Memory B cell (primary cell): ENCODE measurements around the gene ZBED6.
"Not testable (repeated sequence)": the region's sequence is repeated elsewhere in the genome, so short reads cannot be mapped to it uniquely, and the experiment has no call there.

ENCODE experiments used
- ATAC-seq: fragments of 150-1000 bp; cut with Tn5 transposase; 2 replicates; pipeline ENCODE4 v1.10.0; 2021; ENCODE audit warnings: low read depth, mild to moderate bottlenecking, moderate library complexity
- DNase-seq, 2 donors: peaks; one replicate each; pipeline ENCODE4 v3.0.0; 2022; ENCODE audit warnings: low spot score in 2 of 2
- H3K27ac Mint-ChIP-seq: one replicate; pipeline ENCODE4 v1.8.0; 2022; ENCODE audit warnings: mild to moderate bottlenecking, moderate library complexity, mixed read lengths
- H3K27me3 Mint-ChIP-seq: one replicate; pipeline ENCODE4 v1.8.0; 2022; ENCODE audit warnings: mixed read lengths
- H3K36me3 Mint-ChIP-seq: one replicate; pipeline ENCODE4 v1.8.0; 2022; ENCODE audit warnings: mild to moderate bottlenecking, mixed read lengths
- H3K4me1 Mint-ChIP-seq: one replicate; pipeline ENCODE4 v1.8.0; 2022; ENCODE audit warnings: mixed read lengths
- H3K4me3 Mint-ChIP-seq: one replicate; pipeline ENCODE4 v1.8.0; 2022; ENCODE audit warnings: mild to moderate bottlenecking, moderate library complexity, mixed read lengths
- H3K9me3 Mint-ChIP-seq: one replicate; pipeline ENCODE4 v1.8.0; 2022; ENCODE audit warnings: mixed read lengths

ZBED6 gene

DNA sequence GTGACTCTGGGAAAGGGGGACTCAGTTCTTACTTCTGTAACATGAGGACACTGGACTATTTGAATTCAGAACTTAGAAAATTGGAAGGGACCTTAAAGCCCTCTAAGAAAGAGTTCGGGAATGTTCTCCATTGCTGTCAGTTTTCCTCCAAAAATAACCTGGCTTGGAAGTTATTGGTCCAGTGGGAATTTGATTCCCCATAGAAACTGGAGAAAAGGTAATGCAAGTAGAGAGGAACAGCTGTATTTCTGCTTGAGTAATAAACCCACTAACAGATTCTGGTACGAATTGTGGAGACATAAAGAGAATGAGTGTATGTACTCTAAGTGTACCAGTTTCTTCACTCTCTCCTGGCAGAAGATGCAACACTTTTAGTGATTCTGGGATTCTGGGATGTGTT is 1.8 kb downstream of the ZBED6 start:
- Mint-ChIP-seq H3K27me3 (no peaks in the 10 kb centered on the region), H3K36me3 (peaks cover 12% of the 10 kb centered on the region), H3K4me3 (peak overlapping the region; percentile 97), H3K9me3 (peaks cover 2% of the 10 kb centered on the region), H3K27ac (peak overlapping the region; percentile 52), H3K4me1 (peaks cover 20% of the 10 kb centered on the region)
- DNase-seq (no peak), ATAC-seq (no peak)

DNA sequence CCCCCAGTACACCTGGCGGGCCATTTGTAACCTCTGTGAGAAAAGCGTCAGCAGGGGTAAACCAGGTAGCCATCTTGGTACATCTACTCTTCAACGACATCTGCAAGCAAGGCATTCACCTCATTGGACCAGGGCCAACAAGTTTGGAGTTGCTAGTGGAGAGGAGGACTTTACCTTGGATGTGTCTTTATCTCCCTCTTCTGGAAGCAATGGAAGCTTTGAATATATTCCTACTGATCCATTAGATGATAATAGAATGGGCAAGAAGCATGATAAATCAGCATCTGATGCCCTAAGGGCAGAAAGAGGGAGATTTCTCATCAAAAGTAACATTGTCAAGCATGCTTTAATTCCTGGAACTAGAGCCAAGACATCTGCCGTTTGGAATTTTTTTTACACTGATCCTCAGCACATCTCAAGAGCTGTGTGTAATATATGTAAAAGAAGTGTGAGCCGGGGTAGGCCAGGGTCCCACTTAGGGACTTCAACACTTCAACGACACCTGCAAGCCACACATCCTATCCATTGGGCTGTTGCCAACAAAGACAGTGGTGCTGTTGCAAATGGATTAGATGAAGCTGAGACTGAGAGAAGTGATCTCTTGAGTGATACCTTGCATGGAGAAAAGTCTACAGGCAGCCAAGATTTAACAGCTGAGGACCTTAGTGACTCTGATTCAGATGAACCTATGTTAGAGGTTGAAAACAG is 2.7 kb downstream of the ZBED6 start:
- DNase-seq (no peak), ATAC-seq (no peak)
- Mint-ChIP-seq H3K4me1 (peaks cover 23% of the 10 kb centered on the region), H3K27me3 (no peaks in the 10 kb centered on the region), H3K36me3 (peaks cover 14% of the 10 kb centered on the region), H3K4me3 (no peak overlapping the region), H3K9me3 (peaks cover 2% of the 10 kb centered on the region), H3K27ac (peak overlapping the region; percentile 52)

DNA sequence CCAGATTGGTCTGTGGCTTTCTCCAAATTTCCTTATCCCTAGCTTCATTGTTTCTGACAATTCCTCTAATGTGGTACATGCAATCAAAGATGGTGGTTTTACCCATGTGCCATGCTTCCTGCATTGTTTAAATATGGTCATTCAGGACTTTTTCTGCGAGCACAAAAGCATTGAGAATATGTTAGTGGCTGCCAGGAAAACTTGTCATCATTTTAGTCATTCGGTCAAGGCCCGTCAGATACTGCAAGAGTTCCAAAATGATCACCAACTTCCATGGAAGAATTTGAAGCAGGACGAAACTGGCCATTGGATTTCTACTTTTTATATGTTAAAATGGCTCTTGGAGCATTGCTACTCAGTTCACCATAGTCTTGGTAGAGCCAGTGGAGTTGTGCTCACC is 3.7 kb downstream of the ZBED6 start:
- H3K27ac Mint-ChIP-seq, result no peak overlapping the region
- ATAC-seq (no peak), DNase-seq (no peak)
- peaks cover 19% of the 10 kb centered on the region for H3K36me3 Mint-ChIP-seq
- H3K9me3 Mint-ChIP-seq, result peaks cover 2% of the 10 kb centered on the region
- H3K4me1 Mint-ChIP-seq, result peaks cover 30% of the 10 kb centered on the region
- H3K27me3 Mint-ChIP-seq, result no peaks in the 10 kb centered on the region
- H3K4me3 Mint-ChIP-seq, result no peak overlapping the region

DNA sequence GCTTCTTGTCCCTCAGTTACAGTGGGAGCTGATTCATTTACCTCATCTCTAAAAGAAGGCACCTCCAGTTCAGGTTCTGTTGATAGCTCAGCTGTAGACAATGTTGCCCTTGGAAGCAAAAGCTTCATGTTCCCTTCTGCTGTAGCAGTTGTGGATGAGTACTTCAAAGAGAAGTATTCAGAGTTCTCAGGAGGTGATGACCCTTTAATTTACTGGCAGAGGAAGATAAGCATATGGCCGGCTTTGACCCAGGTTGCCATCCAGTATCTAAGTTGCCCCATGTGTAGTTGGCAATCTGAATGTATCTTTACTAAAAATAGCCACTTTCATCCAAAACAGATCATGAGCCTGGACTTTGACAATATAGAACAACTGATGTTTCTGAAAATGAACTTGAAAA is 4.5 kb downstream of the ZBED6 start:
- DNase-seq, result no peak
- Mint-ChIP-seq H3K4me1 (peaks cover 34% of the 10 kb centered on the region), H3K4me3 (no peak overlapping the region), H3K27ac (peak overlapping the region; percentile 28), H3K9me3 (peaks cover 2% of the 10 kb centered on the region), H3K27me3 (no peaks in the 10 kb centered on the region), H3K36me3 (peaks cover 22% of the 10 kb centered on the region)
- ATAC-seq, result no peak

DNA sequence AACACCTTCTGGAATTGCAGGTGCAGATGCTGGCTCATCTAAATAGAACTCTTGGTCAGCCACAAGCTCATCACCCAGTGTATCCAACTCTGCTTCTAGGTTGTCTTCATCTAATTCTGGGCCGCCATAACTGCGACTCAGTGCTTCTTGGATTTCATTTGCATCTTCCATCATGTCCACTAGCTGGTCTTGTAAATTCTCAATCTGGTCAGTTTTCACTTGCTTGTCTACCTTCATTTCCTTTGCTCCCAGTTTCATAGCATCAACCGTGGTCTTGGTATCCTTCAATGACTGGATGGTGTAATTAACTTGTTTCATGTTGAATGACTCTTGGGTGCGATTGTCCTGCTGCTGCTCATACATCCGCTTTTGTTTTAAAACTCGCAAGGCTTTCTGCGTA is 10.3 kb downstream of the ZBED6 start:
- H3K9me3 Mint-ChIP-seq, result no peaks in the 10 kb centered on the region
- ATAC-seq (no peak), DNase-seq (no peak)
- no peak overlapping the region for H3K4me3 Mint-ChIP-seq
- no peaks in the 10 kb centered on the region for H3K27me3 Mint-ChIP-seq
- peaks cover 24% of the 10 kb centered on the region for H3K36me3 Mint-ChIP-seq
- H3K4me1 Mint-ChIP-seq, result peaks cover 24% of the 10 kb centered on the region
- no peak overlapping the region for H3K27ac Mint-ChIP-seq

DNA sequence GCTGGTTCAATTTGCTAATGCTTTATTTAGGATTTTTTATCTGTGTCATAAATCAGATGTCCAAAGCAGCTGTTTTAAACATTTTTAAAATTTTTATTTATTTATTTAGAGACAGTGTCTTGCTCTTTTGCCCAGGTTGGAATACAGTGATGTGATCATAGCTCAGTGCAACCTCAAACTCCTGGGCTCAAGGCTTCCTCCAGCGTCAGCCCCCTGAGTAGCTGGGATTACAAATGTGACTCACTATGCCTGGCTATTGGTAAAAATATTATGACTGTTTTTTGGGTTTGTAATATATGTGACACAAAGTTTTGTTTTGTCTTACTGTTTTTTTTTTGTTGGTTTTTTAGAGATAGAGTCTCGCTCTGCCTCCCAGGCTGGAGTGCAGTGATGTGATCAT is 11.8 kb downstream of the ZBED6 start:
- DNase-seq (no peak), ATAC-seq (no peak)
- Mint-ChIP-seq H3K4me1 (peaks cover 22% of the 10 kb centered on the region), H3K36me3 (peaks cover 25% of the 10 kb centered on the region), H3K4me3 (no peak overlapping the region), H3K27ac (no peak overlapping the region), H3K27me3 (no peaks in the 10 kb centered on the region), H3K9me3 (no peaks in the 10 kb centered on the region)

DNA sequence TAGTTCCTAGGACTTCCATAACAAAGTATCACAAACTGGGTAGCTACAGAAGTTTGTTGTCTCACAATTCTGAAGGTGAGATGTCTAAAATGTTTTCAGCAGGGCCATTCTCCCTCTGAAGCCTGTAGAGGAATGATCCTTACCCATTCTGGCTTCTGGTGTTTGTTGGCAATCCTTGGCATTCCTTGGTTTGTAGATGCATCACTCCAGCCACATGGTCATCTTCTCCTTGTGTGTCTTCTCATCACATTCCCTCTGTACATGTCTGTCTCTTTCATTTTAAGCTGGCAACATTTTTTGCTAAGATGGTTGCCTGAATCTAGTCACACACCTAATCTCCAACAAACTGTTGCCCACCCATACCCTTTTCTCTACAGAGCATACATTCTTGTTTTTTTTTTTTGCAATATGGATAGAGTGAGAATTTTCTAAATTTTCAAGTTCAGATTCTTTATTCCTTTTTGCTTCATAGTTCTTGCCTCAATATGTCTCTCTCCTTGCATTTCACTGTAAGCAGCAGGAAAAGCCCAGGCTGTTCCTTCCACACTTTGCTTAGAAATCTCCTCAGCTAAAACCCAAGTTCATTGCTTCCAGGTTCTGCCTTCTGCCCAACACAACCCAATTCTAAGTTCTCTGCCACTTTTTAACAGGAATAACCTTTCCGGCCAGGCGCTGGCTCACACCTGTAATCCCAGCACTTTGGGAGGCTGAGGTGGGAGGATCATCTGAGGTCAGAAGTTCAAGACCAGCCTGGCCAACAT is 18.3 kb downstream of the ZBED6 start:
- no peak for DNase-seq
- Mint-ChIP-seq H3K27ac (no peak overlapping the region), H3K36me3 (peaks cover 23% of the 10 kb centered on the region), H3K4me3 (no peak overlapping the region), H3K27me3 (no peaks in the 10 kb centered on the region), H3K9me3 (peaks cover 2% of the 10 kb centered on the region), H3K4me1 (peaks cover 11% of the 10 kb centered on the region)
- no peak for ATAC-seq

DNA sequence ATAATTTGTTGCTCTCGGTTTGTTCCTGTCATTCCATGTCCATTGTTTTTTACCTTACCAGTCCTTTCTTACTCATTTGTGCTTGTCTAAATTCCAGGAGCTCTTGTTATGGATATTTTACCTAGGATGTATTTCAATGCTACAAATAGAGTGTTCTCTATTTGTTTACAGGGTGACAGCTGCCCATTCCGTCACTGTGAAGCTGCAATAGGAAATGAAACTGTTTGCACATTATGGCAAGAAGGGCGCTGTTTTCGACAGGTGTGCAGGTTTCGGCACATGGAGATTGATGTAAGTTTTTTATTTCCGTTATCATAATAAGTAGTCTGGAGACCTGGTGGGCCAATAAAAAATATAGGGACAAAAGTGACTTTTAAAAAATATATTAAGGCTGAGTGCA is 23.0 kb downstream of the ZBED6 start:
- Mint-ChIP-seq H3K4me3 (peak overlapping the region; percentile 36), H3K27me3 (no peaks in the 10 kb centered on the region), H3K9me3 (peaks cover 2% of the 10 kb centered on the region), H3K4me1 (peaks cover 22% of the 10 kb centered on the region), H3K36me3 (peaks cover 39% of the 10 kb centered on the region), H3K27ac (peak overlapping the region; percentile 93)
- ATAC-seq, result peak; percentile 96
- peak in 1 of 2 donors; percentile 20 for DNase-seq

DNA sequence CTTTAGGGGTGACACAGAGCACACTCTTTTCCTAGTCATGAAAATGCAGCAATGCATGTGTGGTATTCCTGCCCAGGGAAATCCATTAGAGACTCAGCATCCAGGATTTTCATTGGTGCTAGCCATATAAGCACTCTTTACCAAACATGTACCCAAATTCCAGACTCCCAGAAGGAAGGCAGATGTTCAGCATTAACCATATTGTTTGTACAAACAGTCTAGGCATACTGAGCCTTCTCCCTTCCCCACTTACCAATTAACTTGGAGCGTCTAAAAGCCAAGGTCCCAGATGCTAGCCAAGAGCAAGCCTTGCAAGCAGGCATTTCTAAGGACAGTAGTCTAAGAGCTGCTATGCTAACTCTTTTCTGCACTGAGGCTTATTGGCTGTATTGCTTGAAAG is 27.9 kb downstream of the ZBED6 start:
- Mint-ChIP-seq H3K27ac (peak overlapping the region; percentile 50), H3K9me3 (no peaks in the 10 kb centered on the region), H3K36me3 (peaks cover 36% of the 10 kb centered on the region), H3K4me3 (no peak overlapping the region), H3K4me1 (peaks cover 18% of the 10 kb centered on the region), H3K27me3 (no peaks in the 10 kb centered on the region)
- DNase-seq (no peak), ATAC-seq (no peak)

DNA sequence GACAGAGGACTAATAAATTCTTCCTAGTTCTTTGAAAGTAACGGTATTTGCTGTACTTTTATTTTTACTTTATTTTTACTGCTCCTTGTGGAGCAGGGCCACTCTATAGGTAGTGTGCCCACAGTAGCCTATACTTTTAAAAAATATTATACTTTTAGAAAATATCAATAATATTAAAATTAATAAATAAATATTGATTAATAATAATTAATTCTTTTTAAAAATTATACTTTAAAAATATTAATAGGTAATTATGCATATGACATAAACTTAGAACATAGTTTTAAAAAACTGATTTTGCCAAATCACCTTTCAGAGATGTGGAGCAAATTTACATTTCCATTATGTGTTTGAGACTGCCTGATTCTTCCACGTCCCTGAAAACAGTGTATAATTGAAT is 30.8 kb downstream of the ZBED6 start:
- no peak overlapping the region for H3K27ac Mint-ChIP-seq
- no peaks in the 10 kb centered on the region for H3K9me3 Mint-ChIP-seq
- no peak for ATAC-seq
- DNase-seq, result no peak
- peaks cover 18% of the 10 kb centered on the region for H3K4me1 Mint-ChIP-seq
- peaks cover 32% of the 10 kb centered on the region for H3K36me3 Mint-ChIP-seq
- H3K27me3 Mint-ChIP-seq, result no peaks in the 10 kb centered on the region
- no peak overlapping the region for H3K4me3 Mint-ChIP-seq

DNA sequence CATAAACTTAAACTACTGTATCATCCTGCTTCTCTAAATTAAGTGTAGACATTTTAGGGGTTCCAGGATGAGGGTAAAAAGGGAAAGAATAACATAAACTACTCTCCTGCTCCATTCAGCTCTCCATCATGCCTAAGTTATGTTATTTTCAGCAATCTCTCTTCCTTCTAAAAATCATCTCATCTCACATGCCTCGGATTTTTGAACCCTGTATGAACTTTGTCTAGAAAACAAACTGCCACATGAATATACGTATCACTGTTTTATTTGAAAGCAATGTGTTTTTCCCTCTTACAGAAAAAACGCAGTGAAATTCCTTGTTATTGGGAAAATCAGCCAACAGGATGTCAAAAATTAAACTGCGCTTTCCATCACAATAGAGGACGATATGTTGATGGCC is 32.6 kb downstream of the ZBED6 start:
- Mint-ChIP-seq H3K9me3 (no peaks in the 10 kb centered on the region), H3K36me3 (peaks cover 21% of the 10 kb centered on the region), H3K27ac (no peak overlapping the region), H3K4me3 (no peak overlapping the region), H3K4me1 (peaks cover 11% of the 10 kb centered on the region), H3K27me3 (no peaks in the 10 kb centered on the region)
- DNase-seq, result no peak
- no peak for ATAC-seq

DNA sequence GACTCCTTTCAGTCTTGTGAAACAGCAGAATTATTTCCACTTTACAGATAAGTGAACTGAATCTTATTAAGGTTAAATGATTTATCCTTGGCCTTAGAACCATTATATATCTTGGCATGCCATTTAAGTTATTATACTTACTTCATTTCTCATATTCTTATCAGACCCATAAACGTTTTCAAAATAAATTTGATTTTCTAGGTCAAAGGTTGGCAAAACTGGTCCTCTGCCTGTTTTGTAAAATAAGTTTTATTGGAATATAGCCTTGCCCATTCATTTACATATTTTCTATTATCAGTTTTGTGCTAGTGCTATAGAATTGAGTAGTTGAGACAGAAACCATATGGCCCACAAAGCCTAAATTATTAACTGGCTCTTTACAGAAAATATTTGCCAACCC is 33.1 kb downstream of the ZBED6 start:
- Mint-ChIP-seq H3K27me3 (no peaks in the 10 kb centered on the region), H3K4me1 (peaks cover 11% of the 10 kb centered on the region), H3K27ac (no peak overlapping the region), H3K4me3 (no peak overlapping the region), H3K36me3 (peaks cover 21% of the 10 kb centered on the region), H3K9me3 (no peaks in the 10 kb centered on the region)
- ATAC-seq, result no peak
- DNase-seq, result no peak

DNA sequence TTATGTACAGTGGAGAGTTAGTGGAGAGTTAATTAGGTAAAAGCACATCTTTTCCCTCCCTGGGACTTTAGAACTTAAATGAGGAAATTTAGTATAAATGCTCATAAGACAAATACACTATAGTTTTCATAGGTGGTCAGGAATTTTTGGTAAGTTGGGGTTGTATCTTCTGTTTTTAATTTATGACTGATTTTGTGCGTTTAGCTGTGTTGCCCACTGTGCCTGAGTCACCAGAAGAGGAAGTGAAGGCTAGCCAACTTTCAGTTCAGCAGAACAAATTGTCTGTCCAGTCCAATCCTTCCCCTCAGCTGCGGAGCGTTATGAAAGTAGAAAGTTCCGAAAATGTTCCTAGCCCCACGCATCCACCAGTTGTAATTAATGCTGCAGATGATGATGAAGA is 33.8 kb downstream of the ZBED6 start:
- H3K9me3 Mint-ChIP-seq, DNase-seq, H3K4me3 Mint-ChIP-seq, H3K27me3 Mint-ChIP-seq: not testable (repeated sequence)
- H3K27ac Mint-ChIP-seq, result peak overlapping the region; percentile 45
- peak; percentile 47 for ATAC-seq
- peaks cover 11% of the 10 kb centered on the region for H3K4me1 Mint-ChIP-seq
- H3K36me3 Mint-ChIP-seq, result peaks cover 23% of the 10 kb centered on the region

DNA sequence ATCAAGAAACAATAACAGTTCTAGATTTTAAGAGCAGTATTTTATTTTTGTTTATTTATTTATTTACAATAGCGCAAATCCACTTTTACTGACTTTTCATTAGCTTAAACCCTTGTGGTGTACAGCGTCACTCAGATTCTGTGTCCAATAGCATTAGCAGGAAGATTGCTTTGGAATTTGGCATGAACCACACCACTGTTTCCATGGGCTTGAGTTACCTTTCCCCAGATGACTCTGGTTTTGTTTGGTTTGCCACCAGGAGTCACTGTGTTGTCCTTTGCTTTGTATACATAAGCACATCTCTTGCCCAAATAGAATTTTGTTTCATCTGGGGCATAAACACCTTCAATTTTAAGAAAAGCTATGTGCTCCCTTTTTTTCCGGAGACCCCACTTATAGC is 40.1 kb downstream of the ZBED6 start:
- no peak overlapping the region for H3K27ac Mint-ChIP-seq
- no peaks in the 10 kb centered on the region for H3K4me1 Mint-ChIP-seq
- no peaks in the 10 kb centered on the region for H3K9me3 Mint-ChIP-seq
- H3K27me3 Mint-ChIP-seq, result no peaks in the 10 kb centered on the region
- no peak for ATAC-seq
- no peak for DNase-seq
- no peak overlapping the region for H3K4me3 Mint-ChIP-seq
- H3K36me3 Mint-ChIP-seq, result peaks cover 27% of the 10 kb centered on the region

DNA sequence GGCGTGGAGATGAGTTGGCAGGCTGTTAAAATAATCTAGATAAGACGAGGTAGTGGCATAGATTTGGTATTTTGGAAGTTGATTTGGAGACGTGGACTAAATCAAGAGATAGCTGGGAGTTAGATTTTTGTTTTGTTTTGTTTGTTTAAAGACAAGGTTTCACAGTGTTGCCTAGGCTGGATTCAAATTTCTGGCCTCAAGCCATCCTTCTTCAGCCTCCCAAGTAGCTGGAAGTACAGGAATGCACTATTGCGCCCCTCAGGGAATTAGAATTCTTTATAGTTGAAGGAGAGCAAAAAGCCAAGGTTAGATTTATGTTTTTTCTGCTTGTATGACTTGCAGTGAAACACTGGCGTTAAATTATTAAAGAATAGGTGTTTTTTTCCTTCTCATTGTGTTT is 43.7 kb downstream of the ZBED6 start:
- H3K36me3 Mint-ChIP-seq, result peaks cover 35% of the 10 kb centered on the region
- no peaks in the 10 kb centered on the region for H3K27me3 Mint-ChIP-seq
- peak overlapping the region; percentile 35 for H3K27ac Mint-ChIP-seq
- H3K4me3 Mint-ChIP-seq, result no peak overlapping the region
- H3K9me3 Mint-ChIP-seq, result no peaks in the 10 kb centered on the region
- DNase-seq (no peak), ATAC-seq (no peak)
- no peaks in the 10 kb centered on the region for H3K4me1 Mint-ChIP-seq
